ENCODE results near the gene SOX13.

GRCh38 chr1:204044448-204044847 lies 28.5 kb upstream of the SOX13 start:
- TF ChIP-seq CTCF (IDR thresholded peaks at IDR 0.05 in 2 of 3, conservative IDR thresholded peaks at IDR 0.05 in 1 of 3; ENCODE audit: borderline replicate concordance in 1 of 3, insufficient read depth in 1 of 3, low read depth in 2 of 3, low read length in 2 of 3) = no peak
- TF ChIP-seq EZH2 (IDR thresholded peaks at IDR 0.05) = no peak
- TF ChIP-seq EZH2phosphoT487 (IDR thresholded peaks at IDR 0.05; ENCODE audit: borderline replicate concordance) = no peak
- TF ChIP-seq JUND (IDR thresholded peaks at IDR 0.05) = no peak
- no peak for TF ChIP-seq RAD21 (IDR thresholded peaks at IDR 0.05; ENCODE audit: low read depth)
- no peak for TF ChIP-seq YY1 (IDR thresholded peaks at IDR 0.05; ENCODE audit: extremely low read depth, insufficient replicate concordance, low read depth, low read length)
- TF ChIP-seq ZFX (IDR thresholded peaks at IDR 0.05) = no peak
